ENCODE results near the gene GAD1.

The GAD1 gene

DNA sequence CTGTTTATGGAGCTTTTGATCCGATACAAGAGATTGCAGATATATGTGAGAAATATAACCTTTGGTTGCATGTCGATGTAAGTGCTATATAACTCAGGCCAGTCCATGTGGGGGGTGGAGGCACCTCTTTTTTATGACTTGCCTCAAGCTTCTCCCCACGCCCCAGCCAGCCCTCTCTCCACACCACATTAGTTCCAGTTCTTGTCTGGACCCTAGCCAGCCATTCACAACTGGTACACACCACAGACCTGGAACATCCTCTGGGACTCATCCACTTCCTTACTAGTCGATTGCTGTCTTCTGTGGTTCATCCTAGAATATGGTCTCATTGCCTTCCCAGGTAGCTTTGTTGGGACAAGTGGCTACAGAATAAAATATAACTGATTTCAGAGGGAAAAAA lies 31.0 kb downstream of the GAD1 start:
- no peak overlapping the region for H3K27ac ChIP-seq
- TF ChIP-seq ZFX (IDR thresholded peaks at IDR 0.05): no peak
- no peak for TF ChIP-seq CTCF (conservative IDR thresholded peaks at IDR 0.05)

GRCh38 chr2:170848587-170848986 lies 31.9 kb downstream of the GAD1 start:
- H3K27ac ChIP-seq: no peak overlapping the region
- TF ChIP-seq CTCF (conservative IDR thresholded peaks at IDR 0.05): no peak
- no peak for TF ChIP-seq ZFX (IDR thresholded peaks at IDR 0.05)

DNA sequence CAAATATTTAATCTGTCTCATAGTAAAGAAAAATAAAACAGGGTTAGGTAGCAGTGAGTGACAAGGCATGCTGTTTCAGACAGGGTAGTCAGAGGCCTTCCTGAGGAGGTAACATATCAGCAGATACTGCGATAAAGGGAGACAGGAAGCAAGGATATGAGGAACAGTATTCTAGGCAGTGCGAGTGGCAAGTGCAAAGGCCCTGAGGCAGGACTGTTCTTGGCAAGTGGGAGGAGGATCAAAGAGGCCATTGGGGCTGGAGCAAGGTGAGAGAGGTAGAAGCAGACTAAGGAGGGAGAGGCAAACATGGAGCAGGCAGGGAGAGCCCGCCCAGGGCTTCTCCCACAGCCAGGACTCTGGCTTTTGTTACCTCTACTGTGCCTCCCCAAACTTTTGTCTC lies 33.6 kb downstream of the GAD1 start:
- H3K27ac ChIP-seq: no peak overlapping the region
- TF ChIP-seq CTCF (conservative IDR thresholded peaks at IDR 0.05) (no peak), ZFX (IDR thresholded peaks at IDR 0.05) (no peak)

- no peak for TF ChIP-seq CTCF (conservative IDR thresholded peaks at IDR 0.05)
Measured at GRCh38 chr2:170851635-170852034, 34.9 kb downstream of the GAD1 start.

DNA sequence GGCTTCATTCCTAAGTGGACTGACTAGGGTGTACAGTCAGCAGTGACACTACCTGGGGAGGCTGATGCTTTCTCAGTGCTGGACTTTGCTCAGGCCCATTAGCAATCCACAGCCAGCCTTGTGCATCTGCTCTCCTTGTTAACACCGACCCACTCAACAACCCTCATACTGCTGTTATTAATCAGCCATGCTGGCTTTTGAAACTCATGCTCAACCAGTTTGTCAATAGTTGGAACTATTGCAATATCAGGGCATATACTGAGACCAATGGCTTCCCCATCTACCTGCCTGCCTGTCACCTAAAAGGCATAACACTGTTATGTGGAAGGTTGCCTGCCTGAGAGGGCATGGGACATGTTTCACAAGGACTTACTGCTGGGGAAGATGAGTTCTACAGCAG lies 39.4 kb downstream of the GAD1 start:
- TF ChIP-seq ZFX (IDR thresholded peaks at IDR 0.05) (no peak), CTCF (conservative IDR thresholded peaks at IDR 0.05) (no peak)
- no peak overlapping the region for H3K27ac ChIP-seq

More at GRCh38 chr2:170851635-170852034, 34.9 kb downstream of the GAD1 start:
- H3K27ac ChIP-seq: no peak overlapping the region

GRCh38 chr2:170862286-170862902 lies 45.7 kb downstream of the GAD1 start:
- no peak for TF ChIP-seq ZFX (IDR thresholded peaks at IDR 0.05)
- no peak for TF ChIP-seq CTCF (conservative IDR thresholded peaks at IDR 0.05)
- H3K27ac ChIP-seq: no peak overlapping the region

- H3K27ac ChIP-seq: no peak overlapping the region
- TF ChIP-seq CTCF (conservative IDR thresholded peaks at IDR 0.05) (no peak), ZFX (IDR thresholded peaks at IDR 0.05) (no peak)
Measured at GRCh38 chr2:170863087-170863486, 46.4 kb downstream of the GAD1 start.

Measured in C4-2B (cell line).